ENCODE measurements around the gene CLCN2.
A peak's percentile ranks its signal among the peaks of the same experiment; 100 is the strongest.

The CLCN2 gene

GRCh38 chr3:184325715-184326369 is 35.6 kb downstream of the CLCN2 start:
- no peak for DNase-seq (ENCODE audit: low spot score)

- no peak for DNase-seq (ENCODE audit: low spot score)
Observed at GRCh38 chr3:184325269-184325668, 36.1 kb downstream of the CLCN2 start.

- DNase-seq (ENCODE audit: low spot score): no peak
Observed at GRCh38 chr3:184323696-184324095, 37.7 kb downstream of the CLCN2 start.

- DNase-seq (ENCODE audit: low spot score): no peak
Observed at GRCh38 chr3:184322731-184323487, 38.5 kb downstream of the CLCN2 start.

GRCh38 chr3:184321666-184322065 is 39.7 kb downstream of the CLCN2 start:
- DNase-seq (ENCODE audit: low spot score): no peak

- DNase-seq (ENCODE audit: low spot score): no peak
Observed at GRCh38 chr3:184320104-184320445, 41.3 kb downstream of the CLCN2 start.

- no peak for DNase-seq (ENCODE audit: low spot score)
Observed at GRCh38 chr3:184317201-184317600, 44.2 kb downstream of the CLCN2 start.

- DNase-seq (ENCODE audit: low spot score): no peak
Observed at GRCh38 chr3:184316792-184317191, 44.6 kb downstream of the CLCN2 start.

- peak; percentile 33 for DNase-seq (ENCODE audit: low spot score)
Observed at GRCh38 chr3:184315871-184316661, 45.3 kb downstream of the CLCN2 start.

- no peak for DNase-seq (ENCODE audit: low spot score)
Observed at GRCh38 chr3:184315543-184315867, 45.9 kb downstream of the CLCN2 start.

- DNase-seq (ENCODE audit: low spot score): peak; percentile 59
Observed at GRCh38 chr3:184314700-184315542, 46.5 kb downstream of the CLCN2 start.

- DNase-seq (ENCODE audit: low spot score): peak; percentile 96
Observed at GRCh38 chr3:184314363-184314699, 47.1 kb downstream of the CLCN2 start, which contains the start of gene EIF4G1. Gene EIF4G1 (plus strand): TSS chr3:184314606. CDS start chr3:184315797, 1,191 bp downstream.

- no peak for DNase-seq (ENCODE audit: low spot score)
Observed at GRCh38 chr3:184311633-184312032, 49.8 kb downstream of the CLCN2 start.

GRCh38 chr3:184308744-184309143 is 52.7 kb downstream of the CLCN2 start:
- DNase-seq (ENCODE audit: low spot score): no peak

GRCh38 chr3:184307915-184308314 is 53.5 kb downstream of the CLCN2 start:
- DNase-seq (ENCODE audit: low spot score): no peak

GRCh38 chr3:184306341-184306972 is 54.9 kb downstream of the CLCN2 start:
- DNase-seq (ENCODE audit: low spot score): no peak

GRCh38 chr3:184305577-184305976 is 55.8 kb downstream of the CLCN2 start:
- DNase-seq (ENCODE audit: low spot score): no peak

- DNase-seq (ENCODE audit: low spot score): no peak
Observed at GRCh38 chr3:184300378-184300720, 61.1 kb downstream of the CLCN2 start.

GRCh38 chr3:184299488-184300377 is 61.7 kb downstream of the CLCN2 start:
- no peak for DNase-seq (ENCODE audit: low spot score)

GRCh38 chr3:184298759-184299487 is 62.5 kb downstream of the CLCN2 start, which contains the start of gene PSMD2:
Gene PSMD2 (plus strand): TSS chr3:184299241. CDS start chr3:184299267, 26 bp downstream.
- DNase-seq (ENCODE audit: low spot score): peak; percentile 98
